Natural killer cell treated with Interleukin-12 subunit alpha and Interleukin-12 subunit beta and Interleukin-15 and Interleukin-18, amount 100 ng/mL, for 72 hours (primary cell): ENCODE measurements around the gene KDM6B. TPM values are rescaled to one million over a fixed set of nuclear protein-coding genes. Genes with fewer than 3 reads are reported as not detected.

ENCODE experiments used
- ATAC-seq, 2 donors: fragments of 150-1000 bp; cut with Tn5 transposase in 1 of 2; sonication (Bioruptor Pico), chemical (Tn5 transposase) in 1 of 2; 2 replicates each; pipeline ENCODE4 v1.10.0; 2021
- DNase-seq: peaks from one replicate; pipeline ENCODE4 v3.0.0; 2022; ENCODE audit warnings: low spot score
- H3K27ac Mint-ChIP-seq, 2 donors: 1 replicate in 1 of 2; 2 replicates in 1 of 2; pipeline ENCODE4 v1.8.0; 2022; ENCODE audit warnings: mixed read lengths in 2 of 2, mild to moderate bottlenecking in 1 of 2, moderate library complexity in 1 of 2
- H3K27me3 Mint-ChIP-seq, 2 donors: 1 replicate in 1 of 2; 2 replicates in 1 of 2; pipeline ENCODE4 v1.8.0; 2022; ENCODE audit warnings: mixed read lengths in 2 of 2
- H3K36me3 Mint-ChIP-seq: one replicate; pipeline ENCODE4 v1.8.0; 2022; ENCODE audit warnings: mixed read lengths
- H3K4me1 Mint-ChIP-seq, 2 donors: 1 replicate in 1 of 2; 2 replicates in 1 of 2; pipeline ENCODE4 v1.8.0; 2022; ENCODE audit warnings: low read depth in 2 of 2, mixed read lengths in 2 of 2, mild to moderate bottlenecking in 1 of 2
- H3K4me3 Mint-ChIP-seq: one replicate; pipeline ENCODE4 v1.8.0; 2022; ENCODE audit warnings: mixed read lengths
- H3K9me3 Mint-ChIP-seq: 2 replicates; pipeline ENCODE4 v1.8.0; 2022; ENCODE audit warnings: mixed read lengths
- total RNA-seq, 2 donors: library from RNA; stranded (reverse); gene quantifications; one replicate each; pipeline ENCODE4 v1.2.3, GENCODE V29; 2022

The KDM6B gene
- total RNA-seq, 2 donors from 2014 or later: 52.0 to 67.6 TPM

GRCh38 chr17:7875804-7876370, 41.9 kb downstream of the KDM6B start:
- Mint-ChIP-seq H3K9me3 (no peaks in the 10 kb centered on the region), H3K4me3 (no peak overlapping the region), H3K4me1 (no peaks in the 10 kb centered on the region)

GRCh38 chr17:7878234-7878633, 44.2 kb downstream of the KDM6B start:
- no peaks in the 10 kb centered on the region for H3K27me3 Mint-ChIP-seq
- ATAC-seq: no peak

More at GRCh38 chr17:7875804-7876370, 41.9 kb downstream of the KDM6B start:
- H3K27ac Mint-ChIP-seq: no peak overlapping the region
- ATAC-seq (no peak), DNase-seq (no peak)
- H3K36me3 Mint-ChIP-seq: peaks cover 5% of the 10 kb centered on the region
- no peaks in the 10 kb centered on the region for H3K27me3 Mint-ChIP-seq

GRCh38 chr17:7880076-7880868, 46.3 kb downstream of the KDM6B start:
- Mint-ChIP-seq H3K36me3 (no peaks in the 10 kb centered on the region), H3K4me3 (no peak overlapping the region), H3K4me1 (no peaks in the 10 kb centered on the region), H3K27me3 (no peaks in the 10 kb centered on the region), H3K9me3 (no peaks in the 10 kb centered on the region), H3K27ac (no peak overlapping the region)
- no peak for DNase-seq
- ATAC-seq: no peak

More at GRCh38 chr17:7878234-7878633, 44.2 kb downstream of the KDM6B start:
- no peak for DNase-seq
- Mint-ChIP-seq H3K4me1 (no peaks in the 10 kb centered on the region), H3K9me3 (no peaks in the 10 kb centered on the region), H3K36me3 (peaks cover 5% of the 10 kb centered on the region), H3K4me3 (no peak overlapping the region), H3K27ac (no peak overlapping the region)

DNA sequence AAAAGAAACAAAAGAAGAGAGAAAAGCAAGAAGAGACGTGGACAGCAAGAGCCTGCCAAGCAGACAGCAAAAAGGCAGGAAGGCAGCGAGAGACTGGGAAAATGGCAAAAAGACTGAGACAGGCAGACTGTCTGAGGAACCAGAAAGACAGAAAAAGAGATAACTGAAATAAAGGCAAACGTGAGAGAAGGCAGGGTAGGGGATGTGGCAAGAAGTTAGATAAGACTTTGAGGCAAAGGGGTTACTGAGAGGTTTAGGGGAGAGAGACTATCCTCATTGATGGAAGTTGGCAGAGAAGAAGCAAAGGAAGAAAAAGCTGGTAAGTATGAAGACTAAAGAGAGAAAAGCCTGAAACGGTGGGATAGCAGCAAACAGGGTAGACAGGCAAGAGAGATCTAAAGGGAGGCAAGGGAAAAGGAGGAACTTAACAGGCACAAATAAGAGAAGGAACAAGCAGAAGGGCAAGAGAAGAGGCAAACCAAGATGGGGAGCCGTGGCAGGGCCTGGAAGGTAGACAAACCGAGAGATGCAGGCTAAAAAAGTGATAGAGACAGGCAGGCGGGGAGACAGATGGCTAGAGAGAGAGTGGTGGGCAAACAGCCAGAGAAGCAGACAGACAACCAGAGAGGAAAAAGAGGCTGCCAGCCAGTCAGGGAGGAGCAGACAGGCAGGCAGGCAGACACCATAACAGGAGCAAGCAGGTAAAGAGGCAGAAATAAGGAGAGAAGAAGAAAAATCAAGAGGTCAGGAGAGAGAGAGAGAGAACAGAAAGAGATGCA, 47.4 kb downstream of the KDM6B start:
- Mint-ChIP-seq H3K36me3 (no peaks in the 10 kb centered on the region), H3K27ac (no peak overlapping the region), H3K4me1 (peaks cover 0 to 6% of the 10 kb centered on the region in 2 donors), H3K4me3 (no peak overlapping the region), H3K27me3 (no peaks in the 10 kb centered on the region), H3K9me3 (no peaks in the 10 kb centered on the region)
- ATAC-seq (no peak), DNase-seq (no peak)

DNA sequence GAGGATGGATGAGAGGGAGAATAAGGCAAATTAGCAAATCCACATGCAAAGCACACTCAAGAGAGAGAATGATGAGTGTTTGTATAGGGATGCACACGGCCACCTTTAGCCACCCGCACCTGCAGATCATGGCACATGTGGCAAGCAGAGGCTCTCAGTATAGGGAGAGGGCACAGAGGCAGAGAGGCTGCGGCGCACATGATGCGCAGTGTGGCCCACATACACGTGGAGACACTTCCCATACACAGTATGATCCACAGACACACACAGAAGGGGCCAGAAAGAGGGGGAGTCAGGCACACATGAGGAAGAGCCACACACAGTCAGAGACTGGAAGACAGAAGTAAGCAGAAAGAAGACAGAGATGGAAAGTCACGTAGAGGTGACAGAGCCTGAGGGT, 48.1 kb downstream of the KDM6B start:
- H3K9me3 Mint-ChIP-seq: no peaks in the 10 kb centered on the region
- H3K36me3 Mint-ChIP-seq: no peaks in the 10 kb centered on the region
- no peak for ATAC-seq
- no peak overlapping the region for H3K4me3 Mint-ChIP-seq
- no peak for DNase-seq
- no peak overlapping the region for H3K27ac Mint-ChIP-seq
- H3K4me1 Mint-ChIP-seq: peaks cover 0 to 6% of the 10 kb centered on the region in 2 donors
- H3K27me3 Mint-ChIP-seq: no peaks in the 10 kb centered on the region

DNA sequence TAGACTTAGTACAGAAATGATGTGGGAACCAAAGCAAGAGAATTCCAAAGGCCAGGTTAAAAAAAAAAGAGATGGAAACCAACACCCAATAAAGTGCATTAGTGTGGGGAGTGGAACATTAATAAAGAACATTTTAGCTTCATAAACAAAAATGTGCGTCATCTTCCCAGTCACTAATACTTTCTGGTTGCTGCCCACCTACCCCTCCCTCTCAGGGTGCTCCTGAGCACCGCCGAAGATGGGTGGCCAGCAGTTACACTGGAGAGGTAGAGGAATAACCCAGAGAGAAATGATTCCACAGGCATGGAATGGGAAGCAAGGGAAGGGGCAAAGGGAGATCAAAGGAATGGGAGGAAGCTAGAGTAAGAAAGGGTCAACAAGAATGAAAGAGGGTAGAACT, 48.6 kb downstream of the KDM6B start:
- no peaks in the 10 kb centered on the region for H3K36me3 Mint-ChIP-seq
- H3K27ac Mint-ChIP-seq: no peak overlapping the region
- DNase-seq (no peak), ATAC-seq (no peak)
- H3K27me3 Mint-ChIP-seq: no peaks in the 10 kb centered on the region
- peaks cover 0 to 6% of the 10 kb centered on the region in 2 donors for H3K4me1 Mint-ChIP-seq
- no peaks in the 10 kb centered on the region for H3K9me3 Mint-ChIP-seq
- no peak overlapping the region for H3K4me3 Mint-ChIP-seq

Other genes with a start within 250 kb of the KDM6B start
- under 1 TPM in 1 of 2 donors, not detected in 1; 0.26 TPM for gene SOX15, start 244.1 kb upstream of the KDM6B start, total RNA-seq
- gene FXR2, start 219.3 kb upstream of the KDM6B start, total RNA-seq: 10 to 100 TPM; 42.7 to 56.6 TPM
- 10 to 100 TPM; 32.8 to 41.1 TPM for gene SAT2, start 206.4 kb upstream of the KDM6B start, total RNA-seq
- gene SHBG, start 204.1 kb upstream of the KDM6B start, total RNA-seq: not detected
- gene ATP1B2, start 183.3 kb upstream of the KDM6B start, total RNA-seq: under 1 TPM in 1 of 2 donors, not detected in 1; 0.25 TPM
- 100 to 1,000 TPM in 1 of 2 donors, 10 to 100 TPM in 1; 98.2 to 112 TPM for gene TP53, start 146.7 kb upstream of the KDM6B start, total RNA-seq
- 10 to 100 TPM; 19.4 to 48.2 TPM for gene WRAP53, start 145.7 kb upstream of the KDM6B start, total RNA-seq
- not detected for gene EFNB3, start 129.0 kb upstream of the KDM6B start, total RNA-seq
- under 1 TPM in 1 of 2 donors, not detected in 1; 0.10 TPM for gene DNAH2, start 116.5 kb upstream of the KDM6B start, total RNA-seq
- 1 to 10 TPM; 2.4 to 2.7 TPM for gene TMEM88, start 20.8 kb downstream of the KDM6B start, total RNA-seq
- gene NAA38, start 23.3 kb downstream of the KDM6B start, total RNA-seq: 100 to 1,000 TPM in 1 of 2 donors, 10 to 100 TPM in 1; 54.1 to 105 TPM
- 10 to 100 TPM; 11.3 to 12.9 TPM for gene CYB5D1, start 23.8 kb downstream of the KDM6B start, total RNA-seq
- gene CHD3, start 54.6 kb downstream of the KDM6B start, total RNA-seq: 100 to 1,000 TPM; 106 to 192 TPM
- gene RNF227, start 82.1 kb downstream of the KDM6B start, total RNA-seq: 1 to 10 TPM; 2.5 to 4.7 TPM
- gene KCNAB3, start 95.6 kb downstream of the KDM6B start, total RNA-seq: 10 to 100 TPM in 1 of 2 donors, 1 to 10 TPM in 1; 8.9 to 14.6 TPM
- gene TRAPPC1, start 97.7 kb downstream of the KDM6B start, total RNA-seq: 100 to 1,000 TPM; 162 to 217 TPM
- 10 to 100 TPM; 32.6 to 74.6 TPM for gene CNTROB, start 98.0 kb downstream of the KDM6B start, total RNA-seq
- gene GUCY2D, start 168.4 kb downstream of the KDM6B start, total RNA-seq: not detected
- not detected for gene ALOX15B, start 204.8 kb downstream of the KDM6B start, total RNA-seq